GM21529 (cell line): ENCODE measurements around the gene PI4K2A.
"Not testable (repeated sequence)": the region's sequence is repeated elsewhere in the genome, so short reads cannot be mapped to it uniquely, and the experiment has no call there.

ENCODE experiments used
- ATAC-seq: cut with Tn5 transposase; IDR thresholded peaks from one replicate; pipeline ENCODE4 v1.9.1; 2021; ENCODE audit not compliant: unreplicated experiment

PI4K2A gene

GRCh38 chr10:97673736-97674525 is 33.5 kb downstream of the PI4K2A start:
- ATAC-seq: no peak

GRCh38 chr10:97675222-97675621 is 34.8 kb downstream of the PI4K2A start:
- no peak for ATAC-seq

GRCh38 chr10:97676770-97677581 is 36.5 kb downstream of the PI4K2A start:
- peak; percentile 79 for ATAC-seq

- ATAC-seq: no peak
These were observed 39.1 kb downstream of the PI4K2A start for GRCh38 chr10:97679594-97679993.

- no peak for ATAC-seq
These were observed 41.6 kb downstream of the PI4K2A start for GRCh38 chr10:97682042-97682441.

- no peak for ATAC-seq
These were observed 43.3 kb downstream of the PI4K2A start for GRCh38 chr10:97683556-97684367.

GRCh38 chr10:97684368-97684713 is 43.9 kb downstream of the PI4K2A start:
- not testable (repeated sequence) for ATAC-seq

- no peak for ATAC-seq
These were observed 44.5 kb downstream of the PI4K2A start for GRCh38 chr10:97684866-97685394.

- no peak for ATAC-seq
These were observed 45.0 kb downstream of the PI4K2A start for GRCh38 chr10:97685395-97685958.

- peak; percentile 16 for ATAC-seq
These were observed 46.0 kb downstream of the PI4K2A start for GRCh38 chr10:97686301-97686961.

GRCh38 chr10:97686962-97687784 is 46.7 kb downstream of the PI4K2A start, which contains the start of gene AVPI1:
TSS of gene AVPI1 (minus strand) at chr10:97687241. CDS start at chr10:97679905, 7,336 bp downstream.
- ATAC-seq: peak; percentile 90

- ATAC-seq: no peak
These were observed 47.6 kb downstream of the PI4K2A start for GRCh38 chr10:97687785-97688781.

GRCh38 chr10:97689559-97690020 is 49.1 kb downstream of the PI4K2A start:
- ATAC-seq: no peak

GRCh38 chr10:97690133-97690532 is 49.7 kb downstream of the PI4K2A start:
- no peak for ATAC-seq

- not testable (repeated sequence) for ATAC-seq
These were observed 57.7 kb downstream of the PI4K2A start for GRCh38 chr10:97698072-97698655.

GRCh38 chr10:97701438-97702069 is 61.1 kb downstream of the PI4K2A start:
- peak; percentile 78 for ATAC-seq
